OCI-LY7 (cell line): ENCODE data around the gene HSP90B1. TPM values are rescaled to one million over a fixed set of nuclear protein-coding genes. Genes with fewer than 3 reads are reported as not detected.

Experiments used
- BruUV-seq: library from RNA; stranded (reverse); fragments of 400-500 nt; replicated peaks from 2 replicates; lab custom pipeline; 2021; lab: Mats Ljungman, UMichigan
- CTCF ChIA-PET: fragments of 300-600 bp; sonication (Branson Sonifier 250); formaldehyde crosslinking; loops from one replicate; lab custom pipeline; 2022; ENCODE audit warnings: antibody characterized with exemption; ENCODE audit not compliant: unreplicated experiment; lab: Charles Lee
- POLR2A ChIA-PET: fragments of 300-600 bp; sonication (Branson Sonifier 250); formaldehyde crosslinking; loops from one replicate; lab custom pipeline; 2022; ENCODE audit warnings: antibody characterized with exemption; lab: Charles Lee
- DNase-seq: peaks from one replicate; pipeline ENCODE4 v3.0.0-alpha.2; 2015; ENCODE audit warnings: low spot score
- H2AFZ ChIP-seq: fragments of 200-600 bp; sonication (generic), shearing (Covaris generic); 2 replicates; pipeline ENCODE4 v1.6.1; 2014; ENCODE audit warnings: mild to moderate bottlenecking, antibody characterized with exemption, low read length, moderate library complexity
- H3K27ac ChIP-seq: fragments of 200-600 bp; sonication (generic); 2 replicates; pipeline ENCODE4 v1.5.1; 2014; ENCODE audit warnings: mixed run types, low read depth, mild to moderate bottlenecking, moderate library complexity, low read length, inconsistent platforms; ENCODE audit not compliant: poor library complexity, severe bottlenecking
- H3K36me3 ChIP-seq: fragments of 200-600 bp; sonication (generic); 2 replicates; pipeline ENCODE4 v1.6.1; 2014; ENCODE audit warnings: mild to moderate bottlenecking, antibody characterized with exemption, low read length, moderate library complexity, mixed read lengths; ENCODE audit not compliant: insufficient read depth
- H3K4me1 ChIP-seq: fragments of 200-600 bp; sonication (generic); 2 replicates; pipeline ENCODE4 v1.5.1; 2014; ENCODE audit warnings: mild to moderate bottlenecking, low read length; ENCODE audit not compliant: insufficient read depth, poor library complexity, severe bottlenecking
- H3K4me2 ChIP-seq: fragments of 200-600 bp; sonication (generic); 2 replicates; pipeline ENCODE4 v1.6.1; 2014; ENCODE audit warnings: mild to moderate bottlenecking, low read length
- H3K4me3 ChIP-seq: fragments of 200-600 bp; sonication (generic); 2 replicates; pipeline ENCODE4 v1.5.1; 2014; ENCODE audit warnings: mild to moderate bottlenecking, low read depth, low read length; ENCODE audit not compliant: poor library complexity, severe bottlenecking
- H3K79me2 ChIP-seq: fragments of 200-600 bp; sonication (generic); 2 replicates; pipeline ENCODE4 v1.6.1; 2016; ENCODE audit warnings: low read depth, mild to moderate bottlenecking, low read length, moderate library complexity, mixed read lengths; ENCODE audit not compliant: insufficient read depth
- H3K9me2 ChIP-seq: fragments of 200-600 bp; sonication (generic); 2 replicates; pipeline ENCODE4 v1.6.1; 2016; ENCODE audit warnings: mild to moderate bottlenecking, low read length, mixed read lengths; ENCODE audit not compliant: insufficient read depth
- H3K9me3 ChIP-seq: fragments of 200-600 bp; sonication (generic); 2 replicates; pipeline ENCODE4 v1.6.1; 2014; ENCODE audit warnings: mild to moderate bottlenecking, mixed run types, low read length, mixed read lengths
- H4K20me1 ChIP-seq: fragments of 200-600 bp; sonication (generic); 2 replicates; pipeline ENCODE4 v1.6.1; 2014; ENCODE audit warnings: mild to moderate bottlenecking, antibody characterized with exemption, low read length, moderate library complexity, mixed read lengths; ENCODE audit not compliant: insufficient read depth
- CTCF ChIP-seq: fragments of 200-600 bp; sonication (generic); conservative IDR thresholded peaks from 2 replicates; pipeline ENCODE4 v1.5.1; 2014; ENCODE audit warnings: mild to moderate bottlenecking, antibody characterized with exemption, low read length, moderate library complexity, mixed read lengths
- EZH2phosphoT487 ChIP-seq: fragments of 200-600 bp; sonication (generic); IDR thresholded peaks from 2 replicates; pipeline ENCODE4 v1.6.1; 2018; ENCODE audit warnings: low read depth, borderline replicate concordance, mild to moderate bottlenecking, mixed run types, antibody characterized with exemption, low read length, moderate library complexity, mixed read lengths
- intact Hi-C: fragments of 100-400 bp; cut with micrococcal nuclease; formaldehyde crosslinking; loops from one replicate; pipeline ENCODE4 v1.10.0; 2022; ENCODE audit not compliant: unreplicated experiment
- total RNA-seq, 2 experiments: library from RNA; depleted of rRNA in 1 of 2; stranded (reverse); fragments of >200 nt in 1 of 2; shearing (Covaris generic) in 1 of 2; gene quantifications; 2 replicates each; pipeline ENCODE4 v1.2.3, GENCODE V29; 2014 to 2022

The HSP90B1 gene
- total RNA-seq, 2 experiments from 2014 or later = 235 to 304 TPM

- peaks cover 91% of the 10 kb centered on the region for H3K36me3 ChIP-seq
- H4K20me1 ChIP-seq = 0 out of 2 replicates have a peak, but pooled peaks cover 4% of the 10 kb centered on the region
Observed at GRCh38 chr12:103978384-103978982, 48.3 kb downstream of the HSP90B1 start.

GRCh38 chr12:103986829-103987228 is 56.6 kb downstream of the HSP90B1 start:
- Histone ChIP-seq H3K36me3 (peaks cover 79% of the 10 kb centered on the region), H3K79me2 (no peaks in the 10 kb centered on the region), H3K27ac (no peak overlapping the region), H2AFZ (no peak overlapping the region), H4K20me1 (no peaks in the 10 kb centered on the region), H3K9me3 (no peaks in the 10 kb centered on the region), H3K4me2 (no peak overlapping the region), H3K4me3 (no peak overlapping the region), H3K4me1 (no peaks in the 10 kb centered on the region), H3K9me2 (no peaks in the 10 kb centered on the region)
- BruUV-seq = no TSS peak
- DNase-seq = no peak
- TF ChIP-seq EZH2phosphoT487 (no peak), CTCF (no peak)
- POLR2A ChIA-PET = interaction anchor here (1.0 kb wide), 1 partner anchor 36 kb away, joined by 4 read pairs; no protein-coding TSS in a partner anchor
- intact Hi-C loops = no loop called here
- CTCF ChIA-PET = no interaction called here

More at GRCh38 chr12:103978384-103978982, 48.3 kb downstream of the HSP90B1 start:
- H3K4me1 ChIP-seq = peaks cover 6% of the 10 kb centered on the region
- BruUV-seq = no TSS peak
- intact Hi-C loops = no loop called here
- peaks cover 39% of the 10 kb centered on the region for H3K79me2 ChIP-seq
- H3K27ac ChIP-seq = no peak overlapping the region
- no peak overlapping the region for H2AFZ ChIP-seq
- H3K9me3 ChIP-seq = no peaks in the 10 kb centered on the region
- POLR2A ChIA-PET = interaction anchor here (0.7 kb wide), 1 partner anchor 1936 kb away, joined by 3 read pairs; no protein-coding TSS in a partner anchor
- H3K9me2 ChIP-seq = no peaks in the 10 kb centered on the region
- no peak for TF ChIP-seq EZH2phosphoT487
- TF ChIP-seq CTCF = no peak
- CTCF ChIA-PET = no interaction called here
- no peak overlapping the region for H3K4me3 ChIP-seq
- peak; percentile 11 for DNase-seq
- no peak overlapping the region for H3K4me2 ChIP-seq

GRCh38 chr12:103994235-103994634 is 64.0 kb downstream of the HSP90B1 start:
- TF ChIP-seq EZH2phosphoT487 = no peak
- no peak for TF ChIP-seq CTCF
- no peak overlapping the region for H3K4me3 ChIP-seq
- H4K20me1 ChIP-seq = no peaks in the 10 kb centered on the region
- intact Hi-C loops = no loop called here
- POLR2A ChIA-PET = no interaction called here
- no TSS peak for BruUV-seq
- H2AFZ ChIP-seq = no peak overlapping the region
- no peak overlapping the region for H3K27ac ChIP-seq
- no peak for DNase-seq
- H3K36me3 ChIP-seq = peaks cover 18% of the 10 kb centered on the region
- CTCF ChIA-PET = no interaction called here
- H3K4me1 ChIP-seq = no peaks in the 10 kb centered on the region
- no peak overlapping the region for H3K4me2 ChIP-seq
- no peaks in the 10 kb centered on the region for H3K9me3 ChIP-seq
- H3K9me2 ChIP-seq = no peaks in the 10 kb centered on the region
- no peaks in the 10 kb centered on the region for H3K79me2 ChIP-seq
